GM19099 (cell line): ENCODE measurements around the gene PRXL2B.

ENCODE experiments used
- POLR2A ChIP-seq: IDR thresholded peaks from 3 replicates; pipeline ENCODE4 v1.6.1; 2011; ENCODE audit warnings: low read depth; ENCODE audit not compliant: insufficient read length; ENCODE audit errors: extremely low read depth

The PRXL2B gene

DNA sequence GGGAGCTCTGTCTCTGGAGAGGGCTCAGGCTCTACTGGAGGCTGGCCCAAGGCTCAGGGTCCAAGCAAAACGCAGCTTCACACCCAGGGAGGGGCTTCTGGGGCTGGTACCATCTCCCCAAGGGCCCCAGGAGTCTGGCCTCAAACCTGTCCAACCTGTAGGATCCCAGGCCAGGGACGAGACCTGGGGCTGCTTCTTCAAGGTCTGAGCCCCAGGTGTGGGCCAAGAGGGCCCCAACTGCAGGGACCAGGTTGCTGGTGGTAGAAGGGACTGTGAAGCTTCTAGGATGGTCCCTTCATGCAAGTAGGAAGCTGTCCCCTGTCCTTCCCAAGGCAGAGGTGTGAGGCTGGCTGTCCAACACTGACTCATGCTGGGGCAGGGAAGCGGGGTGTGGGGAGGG lies 54.0 kb downstream of the PRXL2B start:
- no peak for TF ChIP-seq POLR2A
